Ovary (tissue), 3 donors: ENCODE measurements around the gene OR2T29.

ENCODE experiments used
- POLR2A ChIP-seq: fragments of 450-650 bp; IDR thresholded peaks from one replicate; pipeline ENCODE4 v1.6.1; 2017; ENCODE audit warnings: antibody characterized with exemption, mild to moderate bottlenecking, moderate library complexity
- TF ChIP-seq, protein P1 (sequence below), 3 donors: fragments of 450-650 bp in 2 of 3; fragments of 200-600 bp in 1 of 3; IDR thresholded peaks; one replicate each; pipeline versions ENCODE4 v1.5.1 to v1.8.0; 2016 to 2022; ENCODE audit warnings: antibody characterized with exemption in 3 of 3, mild to moderate bottlenecking in 1 of 3
- donor health status: DM: no; HTN: no; CAD: no.

DNA sequence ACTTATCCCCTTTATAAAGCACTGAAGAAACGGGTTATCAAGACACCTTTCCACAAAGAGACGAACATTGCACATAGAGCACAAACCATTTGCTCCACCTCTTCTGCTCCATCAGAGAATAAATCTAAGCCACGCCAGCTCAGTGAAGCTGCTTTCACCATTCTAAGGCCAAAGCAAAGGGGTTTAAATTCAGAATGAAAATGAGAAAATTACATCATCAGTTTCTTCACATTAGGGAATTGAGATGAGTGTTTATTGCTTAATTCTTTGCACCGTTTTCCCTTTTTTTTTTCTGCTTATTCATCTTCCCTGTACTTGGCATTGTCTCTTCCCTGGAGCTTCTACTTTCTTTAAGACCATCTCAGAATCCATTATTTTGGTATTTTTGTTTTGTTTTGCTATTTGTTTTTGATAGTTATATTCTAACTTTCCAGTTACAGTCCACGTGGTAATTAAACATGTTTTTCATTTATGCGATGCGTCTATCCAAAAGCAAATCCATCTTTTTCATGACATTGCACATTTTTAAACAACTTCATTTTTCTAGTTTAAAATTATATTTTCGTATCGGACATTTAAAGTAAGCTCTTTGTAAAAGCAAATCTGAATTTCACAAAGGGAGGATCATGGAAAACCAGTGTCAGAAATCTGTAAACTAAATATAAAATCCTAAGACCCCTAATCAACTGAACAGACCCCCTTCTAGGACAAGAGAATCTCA lies 13.8 kb upstream of the OR2T29 start:
- no peak for TF ChIP-seq POLR2A
- TF ChIP-seq, protein P1, sequence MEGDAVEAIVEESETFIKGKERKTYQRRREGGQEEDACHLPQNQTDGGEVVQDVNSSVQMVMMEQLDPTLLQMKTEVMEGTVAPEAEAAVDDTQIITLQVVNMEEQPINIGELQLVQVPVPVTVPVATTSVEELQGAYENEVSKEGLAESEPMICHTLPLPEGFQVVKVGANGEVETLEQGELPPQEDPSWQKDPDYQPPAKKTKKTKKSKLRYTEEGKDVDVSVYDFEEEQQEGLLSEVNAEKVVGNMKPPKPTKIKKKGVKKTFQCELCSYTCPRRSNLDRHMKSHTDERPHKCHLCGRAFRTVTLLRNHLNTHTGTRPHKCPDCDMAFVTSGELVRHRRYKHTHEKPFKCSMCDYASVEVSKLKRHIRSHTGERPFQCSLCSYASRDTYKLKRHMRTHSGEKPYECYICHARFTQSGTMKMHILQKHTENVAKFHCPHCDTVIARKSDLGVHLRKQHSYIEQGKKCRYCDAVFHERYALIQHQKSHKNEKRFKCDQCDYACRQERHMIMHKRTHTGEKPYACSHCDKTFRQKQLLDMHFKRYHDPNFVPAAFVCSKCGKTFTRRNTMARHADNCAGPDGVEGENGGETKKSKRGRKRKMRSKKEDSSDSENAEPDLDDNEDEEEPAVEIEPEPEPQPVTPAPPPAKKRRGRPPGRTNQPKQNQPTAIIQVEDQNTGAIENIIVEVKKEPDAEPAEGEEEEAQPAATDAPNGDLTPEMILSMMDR (IDR thresholded peaks at IDR 0.05), result no peak
